GM21717 (cell line): Measurements from ENCODE around the gene KPNA4.
"Not testable (repeated sequence)": the region's sequence is repeated elsewhere in the genome, so short reads cannot be mapped to it uniquely, and the experiment has no call there.

ENCODE experiments used
- ATAC-seq: cut with Tn5 transposase; IDR thresholded peaks from one replicate; pipeline ENCODE4 v1.9.1; 2021; ENCODE audit warnings: mild to moderate bottlenecking, moderate library complexity; ENCODE audit not compliant: unreplicated experiment

KPNA4 gene, protein sequence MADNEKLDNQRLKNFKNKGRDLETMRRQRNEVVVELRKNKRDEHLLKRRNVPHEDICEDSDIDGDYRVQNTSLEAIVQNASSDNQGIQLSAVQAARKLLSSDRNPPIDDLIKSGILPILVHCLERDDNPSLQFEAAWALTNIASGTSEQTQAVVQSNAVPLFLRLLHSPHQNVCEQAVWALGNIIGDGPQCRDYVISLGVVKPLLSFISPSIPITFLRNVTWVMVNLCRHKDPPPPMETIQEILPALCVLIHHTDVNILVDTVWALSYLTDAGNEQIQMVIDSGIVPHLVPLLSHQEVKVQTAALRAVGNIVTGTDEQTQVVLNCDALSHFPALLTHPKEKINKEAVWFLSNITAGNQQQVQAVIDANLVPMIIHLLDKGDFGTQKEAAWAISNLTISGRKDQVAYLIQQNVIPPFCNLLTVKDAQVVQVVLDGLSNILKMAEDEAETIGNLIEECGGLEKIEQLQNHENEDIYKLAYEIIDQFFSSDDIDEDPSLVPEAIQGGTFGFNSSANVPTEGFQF

DNA sequence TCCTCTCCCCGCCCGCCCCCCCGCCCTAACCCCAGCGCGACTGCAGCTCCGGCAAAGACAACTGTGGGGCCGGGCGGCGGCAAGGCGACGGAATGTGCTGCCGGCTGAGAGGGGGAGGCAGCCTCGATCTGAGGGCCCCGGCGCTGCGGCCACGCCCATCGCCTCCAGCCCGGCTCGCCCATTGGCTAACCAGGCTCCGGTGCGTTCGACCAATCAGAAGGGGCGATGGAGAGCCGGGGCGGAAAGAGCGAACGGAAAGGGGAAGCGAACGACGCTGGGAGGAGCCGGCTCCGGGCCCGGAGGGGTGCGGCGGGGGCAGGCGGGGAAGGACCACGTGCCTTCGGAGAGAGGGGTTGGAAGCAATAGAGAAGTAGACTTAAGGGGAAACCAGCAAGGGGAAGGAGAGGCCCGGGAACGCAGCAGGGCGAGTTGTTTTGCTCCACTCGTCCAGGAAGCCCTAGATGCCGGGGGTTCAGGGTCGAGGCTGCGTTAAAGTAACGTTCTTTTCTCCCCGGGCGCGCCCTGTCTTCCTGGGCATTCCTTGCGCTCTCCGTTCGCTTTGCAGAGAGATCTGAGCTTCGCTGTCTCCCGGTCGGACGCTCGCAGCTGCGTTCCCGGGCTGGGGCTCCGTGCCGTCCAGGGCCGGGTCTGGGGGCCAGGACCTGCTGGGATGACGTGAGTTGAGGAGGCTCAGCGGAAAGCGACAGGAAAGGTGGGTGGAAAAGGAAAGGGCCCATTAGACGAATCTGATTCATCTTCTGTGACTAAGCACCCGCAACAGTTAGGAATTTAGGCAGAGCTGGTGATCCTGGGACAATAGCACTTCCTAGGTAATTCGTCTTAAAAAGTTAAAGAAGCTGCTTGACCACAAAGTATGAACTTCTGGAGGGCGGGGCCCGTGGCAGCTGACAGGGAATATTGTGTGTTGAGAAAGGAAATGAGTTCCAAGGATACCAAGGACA, at the start of gene KPNA4:
TSS of gene KPNA4 (minus strand) at position 130 of the 962 bp plus-strand sequence. CDS start 289 bp downstream, outside the sequence.
- peak; percentile 95 for ATAC-seq

DNA sequence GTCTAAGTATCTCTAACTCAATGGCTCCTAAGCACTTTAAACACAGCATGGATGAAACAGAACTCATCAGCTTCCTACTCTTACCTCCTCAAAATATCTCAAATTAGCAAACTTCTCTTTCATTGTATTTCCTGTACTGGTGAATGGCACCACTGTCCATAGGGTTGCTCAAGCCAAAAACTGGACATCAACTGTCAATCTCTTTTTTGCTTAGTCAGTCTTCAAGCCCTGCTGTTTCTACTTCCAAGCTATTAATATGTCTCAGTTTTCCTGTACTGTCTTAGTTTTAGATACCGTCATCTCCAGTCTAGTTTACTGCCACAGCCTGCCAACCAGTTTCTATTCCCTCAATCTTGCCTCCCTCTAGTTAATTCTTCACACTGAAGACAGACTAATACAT, 48.3 kb upstream of the KPNA4 start:
- no peak for ATAC-seq

DNA sequence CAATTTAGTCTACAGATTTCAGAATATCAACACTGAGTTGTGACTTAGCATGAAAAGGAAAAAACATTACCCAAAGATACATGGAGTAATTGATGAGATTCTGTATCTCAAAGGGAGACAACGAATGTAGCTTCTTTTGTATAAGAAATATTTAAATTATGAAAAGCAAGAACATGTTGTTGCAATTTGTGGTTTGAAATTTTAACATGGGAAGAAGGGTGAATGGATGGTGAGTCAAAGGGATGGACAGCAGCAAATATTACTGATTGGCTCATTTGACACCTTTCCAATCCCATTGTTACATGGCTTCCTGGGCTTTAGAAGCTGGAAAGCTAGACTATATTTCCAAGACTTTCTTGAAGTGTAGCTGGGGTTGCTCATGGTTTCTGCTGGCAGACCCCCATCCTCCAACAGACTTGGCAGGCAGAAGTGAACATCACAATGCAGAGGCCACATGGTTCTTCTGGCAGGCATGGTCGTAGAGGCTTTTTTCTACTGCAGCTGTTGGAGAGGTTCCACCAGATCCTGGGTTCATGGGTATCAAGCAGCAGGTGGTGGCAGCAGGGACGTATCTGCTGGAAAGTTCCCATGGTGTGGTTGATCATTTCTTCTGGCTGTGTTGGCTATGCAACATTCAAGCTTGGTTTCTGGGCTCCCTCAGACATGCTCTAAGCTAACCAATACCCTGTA, 47.2 kb upstream of the KPNA4 start:
- ATAC-seq = no peak

DNA sequence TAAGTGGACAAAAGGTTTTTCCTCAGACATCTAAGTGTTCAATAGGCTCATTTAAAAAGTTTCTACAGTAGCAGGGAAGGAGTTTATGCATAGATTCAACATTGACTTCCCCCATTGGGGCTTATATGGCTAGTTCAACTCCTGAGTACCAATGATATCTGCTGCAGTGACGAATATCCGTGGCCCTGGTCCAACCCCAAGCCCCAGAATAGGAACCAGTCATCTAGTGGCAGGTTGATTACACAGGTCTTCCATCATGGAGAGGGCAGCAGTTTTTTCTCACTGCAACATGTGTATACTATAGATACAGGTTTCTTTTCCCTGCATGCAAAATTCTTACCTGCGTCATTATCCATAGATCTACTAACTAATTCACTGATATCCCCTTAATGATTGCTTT, 45.8 kb upstream of the KPNA4 start:
- ATAC-seq = no peak

DNA sequence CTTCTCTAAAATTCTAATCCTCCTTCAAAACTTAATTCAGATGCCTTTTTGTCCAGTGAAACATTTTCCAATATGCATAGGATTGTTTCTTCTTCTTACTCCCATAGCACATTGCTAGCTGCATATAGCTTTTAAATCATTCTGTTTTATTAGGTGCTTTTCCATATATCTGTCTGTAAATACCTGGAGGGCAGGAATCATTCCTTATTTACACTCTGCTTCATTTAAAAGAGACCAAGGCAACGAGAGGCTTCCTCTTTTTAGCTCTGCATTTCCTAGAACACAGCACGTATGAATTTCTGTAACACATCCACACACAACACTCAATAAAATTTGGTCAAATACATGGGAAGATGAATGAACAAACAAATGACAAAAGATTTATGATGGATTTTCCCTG, 43.5 kb upstream of the KPNA4 start:
- ATAC-seq = no peak

DNA sequence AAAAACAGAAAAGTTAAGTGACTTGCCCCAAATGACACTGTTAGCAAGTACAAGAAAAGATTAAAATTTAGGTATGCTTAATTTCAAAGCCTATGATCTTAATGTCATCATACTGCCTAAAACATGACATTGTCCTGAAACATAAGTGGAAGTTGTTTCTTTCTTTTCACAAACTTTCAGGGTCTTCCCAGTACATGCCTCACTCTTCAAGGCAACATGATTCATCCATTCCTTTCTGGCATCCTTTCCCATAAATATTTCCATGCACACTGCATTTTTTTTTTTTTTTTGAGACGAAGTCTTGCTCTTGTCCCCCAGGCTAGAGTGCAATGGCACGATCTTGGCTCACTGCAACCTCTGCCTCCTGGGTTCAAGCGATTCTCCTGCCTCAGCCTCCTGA, 42.5 kb upstream of the KPNA4 start:
- no peak for ATAC-seq

DNA sequence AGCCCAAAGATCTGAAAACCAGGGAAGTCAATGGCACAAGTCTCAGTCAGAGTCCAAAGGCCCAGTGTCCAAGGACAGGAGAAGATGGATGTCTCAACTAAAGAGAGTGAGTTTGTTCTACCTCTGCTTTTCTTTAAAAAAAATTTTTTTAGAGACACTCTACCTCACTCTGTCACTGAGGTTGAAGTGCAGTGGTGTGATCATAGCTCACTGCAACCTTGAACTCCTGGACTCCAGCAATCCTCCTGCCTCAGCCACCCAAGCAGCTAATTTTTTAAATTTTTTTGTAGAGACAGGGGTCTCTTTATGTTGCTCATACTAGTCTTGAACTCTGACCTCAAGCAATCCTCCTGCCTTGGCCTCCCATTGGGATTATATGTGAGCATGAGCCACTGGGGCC, 39.9 kb upstream of the KPNA4 start:
- no peak for ATAC-seq

DNA sequence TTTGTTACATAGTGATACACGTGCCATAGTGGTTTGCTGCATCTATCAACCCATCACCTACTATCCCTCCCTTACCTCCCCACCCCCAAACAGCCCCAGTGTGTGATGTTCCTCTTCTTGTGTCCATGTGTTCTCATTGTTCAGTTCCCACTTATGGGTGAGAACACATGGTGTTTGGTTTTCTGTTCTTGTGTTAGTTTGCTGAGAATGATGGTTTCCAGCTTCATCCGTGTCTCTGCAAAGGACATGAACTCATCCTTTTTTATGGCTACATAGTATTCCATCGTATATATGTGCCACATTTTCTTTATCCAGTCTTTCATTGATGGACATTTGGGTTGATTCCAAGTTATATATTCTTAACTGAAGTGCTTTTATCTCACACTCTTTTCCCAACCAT, 38.5 kb upstream of the KPNA4 start:
- ATAC-seq = not testable (repeated sequence)

DNA sequence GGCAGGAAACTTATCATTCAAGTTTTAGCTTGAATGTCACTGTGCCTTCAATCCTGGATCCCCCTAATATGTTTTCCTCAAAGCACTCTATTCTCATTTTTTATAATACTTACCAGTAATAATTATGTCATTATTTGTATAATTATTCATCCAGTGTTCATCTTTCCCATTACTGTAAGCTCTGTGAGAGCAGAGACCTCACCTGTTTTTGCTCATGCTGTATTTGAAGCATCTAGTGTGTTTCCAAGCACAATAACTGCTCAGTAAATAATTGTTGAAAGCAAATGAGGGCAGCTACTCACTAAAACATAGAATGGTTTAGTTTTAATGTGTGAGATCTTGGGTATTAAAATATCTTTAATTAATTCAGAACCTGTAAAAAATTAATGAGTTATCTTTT, 36.9 kb upstream of the KPNA4 start:
- ATAC-seq = no peak

DNA sequence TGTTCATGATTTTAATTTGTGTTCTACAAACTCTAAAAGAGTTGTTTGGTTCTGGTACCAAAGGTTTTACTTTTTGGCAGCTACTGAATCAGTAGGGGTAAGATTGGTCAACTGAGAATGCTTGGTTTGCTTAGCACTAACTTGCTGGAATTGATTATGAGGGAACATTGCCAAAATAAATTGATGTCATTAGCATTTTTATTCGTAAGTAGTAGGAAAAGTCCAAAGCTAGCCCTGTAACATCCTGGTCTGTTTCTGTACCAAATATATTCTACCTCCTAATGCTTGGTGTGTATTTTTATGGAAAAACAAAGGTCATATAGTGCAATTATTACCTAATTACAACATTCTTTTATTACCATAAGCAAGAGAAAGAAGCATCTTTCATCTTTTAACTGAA, 35.9 kb upstream of the KPNA4 start:
- ATAC-seq = no peak

DNA sequence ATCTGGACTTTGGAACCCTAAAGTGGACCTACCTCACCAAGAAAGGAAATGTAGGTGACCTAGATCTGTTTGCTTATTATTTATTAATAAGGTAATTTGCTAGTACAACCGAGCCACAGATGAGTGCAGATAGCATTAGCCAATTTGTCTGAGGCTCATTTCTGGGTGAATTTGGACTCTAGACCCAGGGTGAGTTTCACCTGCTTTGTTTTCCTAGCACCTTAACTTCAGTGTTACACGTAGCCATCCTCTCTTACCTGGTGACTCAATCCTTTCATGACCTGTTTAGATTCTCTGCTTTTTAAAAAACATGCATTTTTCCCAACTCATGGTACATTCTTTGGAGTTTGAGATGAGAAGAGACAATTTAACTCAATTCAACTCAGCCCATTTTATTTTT, 33.5 kb upstream of the KPNA4 start:
- no peak for ATAC-seq

DNA sequence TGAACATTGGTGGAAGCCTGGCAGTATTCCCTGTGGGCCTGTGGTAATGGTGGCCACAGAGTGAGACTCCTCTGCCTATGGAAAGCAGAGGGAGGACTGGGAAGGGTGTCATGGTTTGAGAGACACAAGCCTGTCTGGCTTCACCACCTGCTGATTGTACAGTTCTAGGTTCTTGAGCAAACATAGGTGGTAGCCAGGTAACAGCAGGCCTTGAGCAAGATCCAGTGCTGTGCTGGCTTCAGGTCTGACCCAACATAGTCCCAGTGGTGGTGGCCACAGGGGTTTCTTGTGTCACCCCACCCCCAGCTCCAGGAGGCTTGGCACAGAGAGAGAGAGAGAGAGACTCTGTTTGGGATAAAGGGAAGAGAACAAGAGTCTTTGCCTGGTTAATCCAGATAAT, 22.7 kb upstream of the KPNA4 start:
- ATAC-seq = no peak

DNA sequence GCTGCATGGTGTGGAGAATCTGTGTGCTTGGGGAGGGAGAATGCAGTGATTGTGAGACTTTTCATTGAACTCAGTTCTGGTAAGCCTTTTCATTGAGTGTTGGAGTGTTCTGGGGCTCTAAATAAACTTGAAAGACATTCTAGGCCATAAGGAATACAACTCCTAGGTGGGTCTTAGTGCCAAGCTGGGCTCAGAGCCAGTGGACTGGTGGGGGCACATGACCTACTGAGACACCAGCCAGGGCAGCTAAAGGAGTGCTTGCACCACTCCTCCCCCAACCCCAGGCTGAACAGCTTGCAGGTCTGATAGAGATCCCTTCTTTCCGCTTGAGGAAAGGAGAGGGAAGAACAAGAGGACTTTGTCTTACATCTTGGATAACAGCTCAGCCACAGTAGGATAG, 21.7 kb upstream of the KPNA4 start:
- ATAC-seq = no peak

DNA sequence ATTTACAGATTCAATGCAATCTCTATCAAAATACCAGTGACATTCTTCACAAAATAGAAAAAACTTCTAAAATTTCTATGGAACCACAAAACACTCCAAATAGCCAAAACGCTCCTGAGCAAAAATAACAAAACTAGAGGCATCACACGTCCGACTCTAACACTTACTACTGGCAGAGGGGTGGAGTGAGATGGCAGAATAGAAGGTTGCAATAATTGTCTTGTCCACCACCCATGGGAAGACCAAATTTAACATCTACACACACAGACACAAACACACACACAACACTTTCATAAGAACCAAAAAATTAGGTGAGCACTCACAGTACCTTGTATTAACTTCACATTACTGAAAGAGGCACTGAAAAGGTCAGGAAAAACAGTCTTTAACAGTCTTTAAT, 21.3 kb upstream of the KPNA4 start:
- ATAC-seq = no peak

DNA sequence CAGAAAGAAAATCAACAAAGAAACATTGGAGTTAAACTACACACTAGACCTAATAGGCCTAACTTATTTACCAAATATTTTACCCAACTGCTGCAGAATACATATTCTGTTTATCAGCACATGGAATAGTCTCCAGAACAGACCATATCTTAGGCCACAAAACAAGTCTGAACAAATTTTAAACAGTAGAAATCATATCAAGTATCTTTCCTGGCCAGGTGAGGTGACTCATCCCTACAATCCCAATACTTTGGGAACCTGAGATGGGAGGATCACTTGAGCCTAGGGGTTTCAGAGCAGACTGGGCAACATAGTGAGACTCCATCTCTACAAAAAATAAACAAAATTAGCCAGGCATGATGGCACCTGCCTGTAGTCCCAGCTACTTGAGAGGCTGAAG, 18.1 kb upstream of the KPNA4 start:
- no peak for ATAC-seq

DNA sequence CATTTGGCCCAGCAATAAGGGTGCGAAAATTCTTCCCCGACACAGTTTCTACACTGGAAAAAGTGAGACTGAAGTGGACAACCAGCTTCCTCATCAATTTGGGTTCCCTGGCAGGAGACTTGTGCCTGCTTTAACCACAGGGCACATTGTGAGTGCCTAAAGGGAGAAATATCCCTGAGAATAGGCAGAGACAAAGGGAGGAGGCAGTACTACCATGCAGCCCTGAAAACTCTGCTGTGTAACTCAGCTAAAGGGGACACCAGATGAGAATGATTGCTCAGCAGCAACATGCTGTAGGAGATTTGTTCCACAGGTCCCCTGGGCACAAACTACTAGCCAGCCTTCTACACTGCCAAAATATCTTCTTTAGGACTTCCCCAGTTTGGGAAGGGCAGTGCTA, 15.6 kb upstream of the KPNA4 start:
- no peak for ATAC-seq

DNA sequence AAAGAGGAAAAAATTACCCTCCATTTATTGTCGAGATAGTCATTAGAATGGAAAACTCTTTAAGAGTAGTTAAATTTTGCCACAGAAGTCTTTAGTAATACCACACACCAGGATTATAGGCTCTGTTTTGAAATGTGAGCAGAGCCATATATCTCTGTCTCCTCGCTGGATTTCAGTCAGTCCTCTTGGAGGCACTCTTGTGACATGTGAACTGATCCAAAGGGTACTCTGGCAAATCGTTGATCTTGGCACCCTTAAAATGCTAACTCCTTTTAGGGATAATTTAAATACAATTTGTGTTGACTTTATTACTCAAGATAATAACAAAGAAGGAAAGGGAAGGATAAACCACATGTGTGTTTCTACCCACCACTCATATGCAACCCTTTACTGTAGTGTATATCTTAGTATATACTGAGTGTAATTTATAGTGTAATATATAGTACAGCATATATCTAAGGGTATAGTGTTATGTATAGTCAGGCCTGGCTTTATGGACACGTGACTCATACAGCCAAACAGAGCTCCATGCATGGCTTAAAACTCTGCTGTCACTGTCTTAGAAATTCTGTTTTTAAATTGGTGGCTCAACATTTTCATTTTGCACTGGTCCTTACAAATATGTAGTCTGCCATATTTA, 12.3 kb upstream of the KPNA4 start:
- no peak for ATAC-seq

DNA sequence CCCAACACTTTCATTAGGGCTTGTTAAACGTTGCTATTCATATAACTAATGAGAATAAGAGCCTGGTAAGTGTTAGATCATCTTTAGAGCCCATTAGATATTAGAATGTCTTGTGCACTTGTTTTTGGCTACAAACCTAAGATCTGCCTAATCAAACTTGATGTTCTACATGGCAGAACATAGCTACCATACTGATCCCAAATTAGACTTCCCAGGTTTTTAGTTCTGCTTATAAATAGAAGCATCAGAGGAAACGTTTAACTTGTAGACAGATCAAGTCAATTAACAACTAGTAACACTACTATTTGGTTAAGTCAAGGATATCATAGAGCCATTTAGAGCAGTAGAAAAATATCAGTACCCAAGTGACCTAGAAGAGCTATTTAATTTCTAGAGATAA, 11.7 kb upstream of the KPNA4 start:
- no peak for ATAC-seq

DNA sequence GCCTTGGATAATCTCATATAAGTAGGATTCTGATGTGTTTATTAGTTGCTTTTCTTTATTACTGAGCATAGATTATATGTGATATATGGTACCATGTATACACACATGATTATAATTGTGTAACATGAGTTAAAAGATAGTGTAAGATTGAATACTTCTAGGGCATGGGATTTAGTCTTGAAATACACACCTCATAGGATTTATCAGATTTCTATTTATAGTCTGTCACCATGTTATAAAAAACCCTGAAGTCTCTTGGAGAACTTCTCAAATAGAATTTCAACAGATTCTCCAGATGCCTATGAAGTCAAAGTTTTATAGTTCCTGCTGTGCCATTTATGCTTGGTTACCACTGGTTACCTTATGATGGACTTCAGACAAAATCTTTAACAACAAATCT, 11.2 kb upstream of the KPNA4 start:
- no peak for ATAC-seq

DNA sequence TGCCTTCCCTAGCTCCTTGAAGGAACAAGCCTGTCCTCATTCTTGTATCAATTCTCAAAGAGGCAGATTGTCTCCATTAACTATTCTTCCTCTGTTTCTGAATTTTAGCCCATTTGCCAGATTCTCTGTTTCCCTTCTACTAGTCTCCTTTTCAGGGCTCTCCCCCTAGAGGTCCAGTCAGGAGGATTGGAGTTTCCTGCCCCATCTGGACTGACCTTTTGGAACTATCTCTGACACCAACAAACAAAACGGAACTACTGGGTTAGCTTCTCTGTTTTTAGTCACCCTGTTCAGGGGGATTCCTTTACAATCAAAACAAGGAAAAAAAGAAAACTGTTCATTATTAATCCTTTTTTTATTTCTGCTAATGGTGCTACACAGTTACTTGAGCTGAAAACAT, 10.2 kb upstream of the KPNA4 start:
- no peak for ATAC-seq

DNA sequence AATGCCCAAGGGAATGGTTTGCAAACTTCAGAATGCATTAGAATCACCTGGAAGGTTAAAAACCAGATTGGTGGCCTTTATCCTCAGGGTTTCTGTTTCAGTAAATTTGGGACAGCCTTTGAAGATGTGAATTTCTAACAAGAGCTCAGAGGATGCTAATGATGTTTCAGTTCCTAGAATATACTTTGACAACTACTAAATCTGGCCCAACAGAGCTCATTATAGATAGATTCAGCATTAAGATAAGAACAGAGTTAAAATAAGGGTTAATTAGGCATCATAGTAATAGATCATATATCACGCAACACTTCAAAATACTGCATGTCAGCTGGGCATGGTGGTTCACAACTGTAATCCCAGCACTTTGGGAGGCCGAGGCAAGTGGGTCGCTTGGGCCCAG, 9.3 kb upstream of the KPNA4 start:
- ATAC-seq = no peak
